SH-SY5Y (cell line): ENCODE results near the gene GIPC1.

Experiments used
- GATA2 ChIP-seq: IDR thresholded peaks from 2 replicates; pipeline ENCODE4 v1.6.1; 2011; ENCODE audit warnings: mild to moderate bottlenecking, low read depth, low read length
- GATA3 ChIP-seq: IDR thresholded peaks from 2 replicates; pipeline ENCODE4 v1.6.1; 2011; ENCODE audit warnings: low read depth, mild to moderate bottlenecking, low read length, moderate library complexity

GIPC1 gene

DNA sequence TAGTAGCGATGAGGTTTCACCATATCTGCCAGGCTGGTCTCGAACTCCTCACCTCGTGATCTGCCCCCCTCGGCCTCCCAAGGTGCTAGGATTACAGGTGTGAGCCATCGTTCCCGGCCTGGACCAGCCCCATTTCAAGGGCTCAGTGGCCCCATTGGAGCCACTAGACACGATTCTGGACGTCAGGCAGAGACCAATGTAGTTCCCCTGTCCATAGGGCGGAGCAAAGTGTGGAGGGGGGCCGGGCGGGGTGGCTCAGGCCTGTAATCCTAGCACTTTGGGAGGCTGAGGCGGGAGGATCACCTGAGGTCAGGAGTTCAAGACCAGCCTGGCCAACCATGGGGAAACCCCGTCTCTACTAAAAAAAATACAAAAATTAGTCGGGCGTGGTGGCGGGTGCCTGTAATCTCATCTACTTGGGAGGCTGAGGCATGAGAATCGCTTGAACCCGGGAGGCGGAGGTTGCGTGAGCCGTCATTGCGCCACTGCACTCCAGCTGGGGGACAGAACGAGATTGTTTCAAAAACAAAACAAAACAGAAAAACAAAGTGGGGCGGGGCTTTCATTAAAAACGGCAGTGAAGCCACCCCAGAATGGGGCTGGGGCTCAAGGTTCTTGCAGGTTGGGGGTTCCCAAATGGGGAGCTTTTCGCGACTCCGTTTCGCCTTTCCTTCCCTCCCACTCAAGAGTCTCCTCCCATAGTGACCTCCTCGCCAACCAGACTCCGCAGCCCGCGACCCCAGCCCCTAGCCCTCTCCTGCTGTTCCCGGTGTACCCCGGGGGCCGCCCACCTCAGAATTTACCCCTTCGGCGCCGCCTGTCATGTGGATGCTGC is 32.7 kb upstream of the GIPC1 start:
- TF ChIP-seq GATA3 (no peak), GATA2 (no peak)

DNA sequence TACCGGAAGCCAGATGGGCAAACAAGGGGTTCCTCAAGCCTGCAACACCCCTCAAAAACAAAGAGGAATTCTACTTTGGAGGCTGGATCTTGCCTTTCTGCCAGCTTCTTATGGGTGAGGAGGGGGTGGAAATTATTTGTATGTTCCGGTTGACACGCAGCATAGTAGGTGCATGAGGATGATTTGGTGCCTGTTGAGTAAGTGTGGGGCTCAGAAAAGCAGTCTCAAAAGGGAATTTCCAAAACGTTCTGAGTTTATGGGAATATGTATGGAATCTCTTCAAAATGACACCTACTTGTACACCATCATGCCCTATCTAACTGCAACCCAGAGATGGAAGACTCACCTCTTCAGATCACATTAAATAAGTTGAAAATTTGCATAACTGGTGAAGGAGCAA is 30.5 kb upstream of the GIPC1 start:
- TF ChIP-seq GATA2: no peak
- no peak for TF ChIP-seq GATA3

DNA sequence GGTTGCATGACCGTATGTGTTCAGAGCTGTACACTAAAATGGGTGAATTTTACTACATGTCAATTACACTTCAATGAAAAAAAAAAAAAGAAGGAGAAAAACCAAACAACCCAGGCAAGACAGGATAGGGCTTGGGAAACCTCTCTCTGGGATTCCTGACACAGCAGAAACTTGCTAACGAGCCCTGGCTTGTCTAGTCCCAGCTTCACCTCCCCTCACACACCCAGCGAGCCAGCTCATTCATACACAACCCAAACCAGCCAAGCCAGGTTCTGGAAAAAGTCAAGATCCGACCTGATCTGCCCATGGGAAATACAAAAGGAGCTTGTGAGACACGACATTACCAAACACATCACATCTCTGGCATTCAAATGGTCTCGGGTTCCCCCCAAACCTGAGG is 29.8 kb upstream of the GIPC1 start:
- TF ChIP-seq GATA3 (no peak), GATA2 (no peak)

DNA sequence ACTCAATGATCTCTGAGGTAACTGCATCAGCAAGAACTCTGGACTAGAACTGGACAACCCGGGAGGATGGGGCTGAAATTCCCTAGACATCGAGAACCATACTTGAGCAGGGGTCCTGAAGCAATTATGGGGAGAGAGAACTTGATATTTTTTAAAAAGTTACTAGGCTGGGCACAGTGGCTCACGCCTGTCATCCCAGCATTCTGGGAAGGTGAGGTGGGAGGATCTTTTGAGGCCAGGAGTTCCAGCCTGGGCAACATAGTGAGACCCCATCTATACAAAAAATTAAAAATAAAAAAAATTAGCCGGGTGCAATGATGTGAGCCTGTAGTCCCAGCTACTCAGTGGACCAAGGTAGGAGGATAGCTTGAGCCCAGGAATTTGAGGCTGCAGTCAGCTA is 24.6 kb upstream of the GIPC1 start:
- no peak for TF ChIP-seq GATA2
- no peak for TF ChIP-seq GATA3

DNA sequence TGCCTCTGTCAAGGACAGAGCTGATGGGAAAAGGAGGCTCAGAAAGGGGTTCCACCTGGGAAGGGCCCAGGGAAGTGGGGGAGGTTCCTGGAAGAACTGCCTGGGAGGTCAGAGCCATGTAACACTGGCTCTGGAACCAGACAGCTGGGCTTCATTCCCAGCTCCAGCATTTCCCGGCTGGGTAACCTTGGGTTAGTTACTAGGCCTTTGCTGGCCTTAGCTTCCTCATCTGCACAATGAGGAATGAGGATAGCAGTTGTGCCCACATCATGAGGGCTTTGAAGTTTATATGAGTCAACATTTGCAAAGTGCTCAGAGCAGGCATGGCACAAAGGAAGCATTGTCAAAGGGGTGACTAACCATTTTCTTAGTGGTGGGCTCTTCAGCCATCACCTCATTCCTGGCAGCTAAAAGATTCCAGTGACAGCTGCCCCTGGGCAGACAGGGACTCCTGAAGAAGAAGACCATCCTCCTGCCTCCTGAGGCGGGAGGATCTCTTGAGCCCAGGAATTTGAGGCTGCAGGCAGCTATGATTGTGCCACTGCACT is 24.0 kb upstream of the GIPC1 start:
- TF ChIP-seq GATA2 (no peak), GATA3 (no peak)

DNA sequence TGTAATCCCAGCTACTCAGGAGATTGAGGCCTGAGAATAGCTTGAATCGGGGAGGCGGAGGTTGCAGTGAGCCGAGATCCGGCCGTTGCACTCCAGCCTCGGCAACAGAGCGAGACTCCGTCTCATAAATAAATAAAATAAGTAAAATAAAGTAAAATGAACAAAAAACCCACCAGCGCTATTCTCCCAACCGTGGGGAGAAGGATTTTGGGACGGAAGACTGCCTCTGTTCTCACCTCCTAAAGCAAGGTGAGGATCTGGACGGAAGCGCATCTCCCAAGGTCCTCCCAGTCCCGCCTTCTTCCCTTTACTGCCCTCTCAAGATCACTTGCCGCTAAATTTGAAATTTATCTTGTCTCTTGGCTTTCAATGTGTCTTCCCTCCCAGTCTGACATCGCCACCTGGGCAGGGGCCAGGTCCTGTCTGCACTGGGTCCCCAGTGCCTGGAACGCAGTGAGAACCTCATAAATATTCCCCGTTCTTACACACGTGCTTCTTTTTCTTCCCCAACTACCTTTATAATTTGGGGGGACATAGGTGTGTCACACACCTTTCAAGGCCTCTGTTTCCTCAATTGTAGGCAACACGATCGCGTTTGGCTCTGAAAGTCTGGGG is 23.4 kb upstream of the GIPC1 start:
- TF ChIP-seq GATA2 (no peak), GATA3 (no peak)

DNA sequence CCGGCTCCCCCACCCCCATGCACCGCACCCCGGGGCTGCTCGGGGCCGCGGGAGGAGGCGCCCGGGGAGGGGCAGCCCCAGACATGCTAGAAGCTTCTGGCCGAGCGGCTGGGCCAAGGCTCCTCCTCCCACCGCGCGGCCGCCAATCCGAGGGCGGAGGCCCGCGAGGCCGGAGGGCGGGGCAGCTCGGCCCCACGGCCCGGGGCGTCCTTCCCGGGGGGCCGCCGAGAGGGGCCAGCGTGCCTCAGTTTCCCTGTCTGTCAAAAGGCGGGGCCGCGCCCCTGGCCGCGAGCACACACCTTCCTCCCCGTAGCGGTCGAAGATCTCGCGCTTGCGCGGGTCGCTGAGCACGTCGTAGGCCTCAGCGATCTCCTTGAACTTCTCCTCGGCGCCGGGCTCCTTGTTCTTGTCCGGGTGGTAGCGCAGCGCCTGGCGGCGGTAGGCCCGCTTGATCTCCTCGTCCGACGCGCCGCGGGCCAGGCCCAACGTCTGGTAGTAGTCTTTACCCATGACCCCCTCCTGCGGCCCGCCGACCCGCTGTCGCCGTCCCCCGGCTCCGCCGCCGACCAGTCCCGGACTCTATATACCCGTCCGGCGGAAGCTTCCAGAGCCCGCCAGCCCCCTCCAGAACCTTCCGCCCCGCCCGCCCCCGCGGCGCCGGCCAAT is 22.0 kb upstream of the GIPC1 start, which contains the start of gene DNAJB1:
TSS of gene DNAJB1 (minus strand) at position 558 of the 666 bp plus-strand sequence. CDS start at position 510, 48 bp downstream.
- TF ChIP-seq GATA2 (peak; percentile 10; the same call in 1 of the 2 replicates), GATA3 (no peak)

DNA sequence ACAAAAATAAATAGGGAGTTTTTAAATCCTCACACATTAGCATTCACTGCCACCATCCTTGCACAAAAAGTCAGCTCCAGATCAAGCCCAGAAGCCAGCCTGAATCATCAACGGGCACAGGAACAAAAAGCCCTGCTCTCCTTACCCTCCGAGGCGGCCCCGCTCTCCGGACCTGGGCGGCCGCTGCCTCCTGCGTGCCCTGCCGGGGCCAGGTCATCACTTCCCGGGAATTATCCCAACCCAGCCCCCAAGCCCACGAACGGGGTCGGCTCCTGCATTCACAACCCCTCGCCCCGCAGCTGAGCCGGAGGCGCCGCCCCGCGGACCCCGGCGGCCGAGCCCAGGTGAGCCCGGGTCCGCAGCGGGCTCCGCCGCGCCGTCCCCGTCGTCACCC is 21.5 kb upstream of the GIPC1 start:
- TF ChIP-seq GATA2: no peak
- TF ChIP-seq GATA3: no peak

DNA sequence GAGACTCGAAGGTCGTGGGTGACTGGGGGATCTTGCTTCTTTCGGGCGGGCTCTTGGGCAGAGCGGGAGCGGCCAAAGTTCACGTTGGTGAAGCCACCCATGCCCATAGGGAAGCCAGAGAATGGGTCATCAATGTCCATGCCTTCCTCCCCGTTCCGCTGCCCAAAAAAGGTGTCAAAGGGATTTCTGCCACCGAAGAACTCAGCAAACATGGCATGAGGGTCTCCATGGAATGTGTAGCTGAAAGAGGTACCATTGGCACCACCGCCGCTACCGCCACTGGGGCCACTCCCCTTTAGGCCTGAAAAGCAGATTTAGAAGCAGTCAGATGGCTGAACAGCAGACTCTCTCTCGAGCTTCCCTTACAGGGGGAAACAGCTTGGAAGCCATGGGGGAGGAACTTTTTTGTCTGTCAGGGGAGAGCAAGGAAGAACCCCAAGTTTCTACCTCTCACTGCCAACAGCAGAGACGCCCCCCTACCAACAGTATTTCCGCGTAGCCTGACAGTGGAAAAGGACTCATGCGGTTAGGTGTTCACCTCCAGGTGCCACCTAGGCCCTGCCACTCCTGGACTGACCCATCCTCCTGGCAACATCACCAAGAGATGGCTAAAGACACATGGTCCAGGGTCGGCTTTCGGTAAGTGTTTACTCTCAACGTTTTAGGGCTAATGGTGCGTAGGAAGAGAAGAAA is 21.0 kb upstream of the GIPC1 start:
- no peak for TF ChIP-seq GATA3

DNA sequence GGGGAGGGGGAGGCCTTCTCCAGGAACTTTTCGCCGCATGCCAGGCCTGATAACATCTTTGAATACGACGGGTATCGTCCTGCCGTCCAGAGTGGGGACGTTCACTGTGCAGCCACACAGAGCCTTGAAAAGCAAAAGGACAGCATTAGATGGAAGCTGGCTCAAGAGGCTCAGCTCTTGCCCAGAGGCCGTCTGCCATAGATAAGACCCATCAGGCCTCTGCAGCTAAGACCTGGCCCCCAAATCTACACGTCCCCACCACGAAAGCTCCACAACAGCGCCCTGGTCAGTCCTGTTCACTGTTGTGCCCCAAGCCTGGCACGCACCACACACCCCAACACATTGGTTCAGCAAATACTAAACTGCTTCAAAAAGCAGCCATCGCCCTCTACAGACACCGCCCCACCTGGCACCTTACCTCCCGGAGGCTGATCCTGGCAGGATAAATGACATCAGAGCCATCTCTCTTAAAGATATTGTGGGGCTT is 20.2 kb upstream of the GIPC1 start:
- TF ChIP-seq GATA2 (peak; percentile 16; the same call in 1 of the 2 replicates), GATA3 (no peak)

DNA sequence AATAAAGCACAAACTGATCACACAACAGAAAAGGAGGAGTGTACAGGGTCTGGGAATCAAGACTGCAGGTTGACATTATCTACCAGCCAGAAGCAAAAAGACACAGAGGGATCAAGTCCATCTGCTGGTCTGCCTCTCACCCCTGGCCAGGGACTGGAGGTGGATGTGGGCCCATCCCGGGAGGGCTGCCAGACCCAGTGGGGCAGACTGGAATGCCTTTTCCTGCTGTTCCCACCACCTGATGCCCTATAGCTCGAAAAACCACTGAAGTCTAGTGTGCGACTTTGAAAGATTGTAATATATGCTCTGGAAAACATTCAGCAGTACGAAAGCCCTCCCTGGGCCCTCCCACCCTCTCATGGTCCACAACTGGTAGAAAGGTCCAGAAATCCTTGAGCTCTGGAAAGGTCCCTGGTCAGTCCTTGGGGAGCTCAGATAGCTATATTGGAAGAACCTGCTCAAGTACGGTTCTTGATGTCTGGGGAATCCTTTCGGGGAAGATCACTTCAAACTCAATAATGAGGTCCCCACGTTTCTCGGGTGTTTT is 19.6 kb upstream of the GIPC1 start:
- TF ChIP-seq GATA3 (no peak), GATA2 (no peak)

DNA sequence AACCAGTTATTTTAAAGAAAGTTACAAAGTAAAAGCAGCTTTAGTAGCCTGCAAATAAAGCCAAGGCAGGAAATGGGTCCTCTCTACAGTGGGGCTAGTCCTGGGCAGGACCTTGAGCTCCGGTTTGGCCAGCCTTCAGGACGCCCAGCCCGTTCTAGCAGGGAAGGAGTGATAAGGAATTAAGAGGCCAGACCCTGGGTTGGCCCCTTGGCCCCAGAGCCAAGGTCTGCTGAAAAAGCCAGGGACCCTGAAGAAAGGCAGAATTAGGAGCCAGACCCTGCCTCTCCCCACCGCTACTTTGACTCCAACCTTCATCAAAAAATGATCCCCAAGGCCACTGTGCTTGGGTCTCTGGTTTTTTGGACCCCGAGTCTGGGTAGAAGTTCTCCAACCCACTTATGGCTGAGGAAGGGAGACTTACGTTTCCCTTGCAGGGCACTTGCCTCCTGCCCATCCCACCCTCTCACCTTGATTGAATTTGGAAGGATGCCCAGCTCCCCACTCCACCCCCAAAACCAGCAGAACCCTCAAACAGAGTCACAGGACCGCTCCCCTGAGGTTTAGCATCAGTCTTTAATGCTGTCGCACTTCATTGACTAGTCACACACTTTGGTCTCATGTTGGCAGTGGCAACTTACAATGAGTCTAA is 18.4 kb upstream of the GIPC1 start:
- TF ChIP-seq GATA3 (no peak), GATA2 (no peak)

DNA sequence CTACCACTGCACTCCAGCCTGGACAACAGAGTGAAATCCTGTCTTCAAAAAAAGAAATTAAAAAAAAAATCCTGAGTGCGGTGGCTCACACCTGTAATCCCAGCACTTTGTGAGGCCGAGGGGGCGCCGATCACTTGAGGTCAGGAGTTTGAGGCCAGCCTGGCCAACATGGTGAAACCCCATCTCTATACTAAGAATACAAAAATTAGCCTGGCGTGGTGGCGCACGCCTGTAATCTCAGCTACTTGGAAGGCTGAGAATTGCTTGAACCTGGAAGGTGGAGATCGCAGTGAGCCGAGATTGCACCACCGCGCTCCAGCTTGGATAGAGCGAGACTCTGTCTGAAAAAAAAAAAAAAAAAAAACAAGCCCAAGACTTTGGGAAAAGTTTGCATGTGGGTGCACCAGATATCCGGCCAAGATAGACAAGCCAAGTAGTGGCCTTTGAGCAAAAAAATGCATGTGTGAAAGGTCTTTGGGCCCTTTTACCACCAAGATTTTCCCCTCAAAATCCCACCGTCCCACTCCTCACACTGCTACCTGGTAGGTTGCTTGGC is 16.6 kb upstream of the GIPC1 start:
- no peak for TF ChIP-seq GATA2
- no peak for TF ChIP-seq GATA3

DNA sequence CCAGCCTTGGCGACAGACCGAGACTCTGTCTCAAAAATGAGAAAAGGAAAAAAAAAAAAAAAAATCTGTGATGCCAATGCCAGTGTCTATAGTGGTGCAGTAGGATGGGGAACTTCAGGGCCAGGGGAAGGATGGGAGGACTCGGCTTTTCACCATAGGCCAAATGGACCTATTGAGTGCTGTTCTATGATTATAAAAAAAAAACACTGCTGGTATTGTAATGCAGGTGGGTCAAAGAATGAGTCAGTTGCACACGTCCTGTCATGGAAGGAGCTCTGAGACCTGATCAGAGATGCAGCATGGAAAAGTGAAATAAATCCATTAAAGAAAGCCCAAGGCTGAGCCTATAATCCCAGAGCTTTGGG is 15.3 kb upstream of the GIPC1 start:
- no peak for TF ChIP-seq GATA2
- no peak for TF ChIP-seq GATA3
